Measurements from ENCODE around the gene GALNT15. TPM values are rescaled to one million over a fixed set of nuclear protein-coding genes. Genes with fewer than 3 reads are reported as not detected.

GALNT15 gene
- total RNA-seq, 1 experiment from 2014 or later: not detected

DNA sequence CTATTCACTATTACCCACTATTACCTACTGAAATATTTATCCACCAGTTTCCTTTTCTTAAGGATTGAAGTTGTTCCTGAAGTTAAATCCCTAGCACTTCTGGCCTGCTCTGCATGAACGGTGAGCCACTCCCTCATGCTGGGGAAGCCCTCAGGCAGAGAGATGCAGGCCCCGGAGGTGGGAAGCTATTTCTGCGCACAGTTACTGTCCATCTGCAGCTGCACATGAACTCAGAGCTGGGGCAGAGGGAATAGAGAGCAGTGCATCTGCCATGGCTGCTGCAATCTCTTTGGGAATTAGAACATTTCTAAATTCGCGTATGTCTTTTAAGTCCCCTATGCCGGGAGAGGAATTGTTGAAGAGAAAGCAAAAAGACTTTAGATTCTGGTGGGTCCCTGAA is 6.3 kb upstream of the GALNT15 start:
- Histone ChIP-seq H3K4me1 (ENCODE audit: insufficient read depth, low read length, poor library complexity, severe bottlenecking) (no peaks in the 10 kb centered on the region), H3K9me3 (ENCODE audit: low read depth, low read length, poor library complexity, severe bottlenecking) (no peaks in the 10 kb centered on the region), H3K4me3 (ENCODE audit: low read depth, low read length, poor library complexity, severe bottlenecking) (no peak overlapping the region), H3K27me3 (replicated peaks; ENCODE audit: insufficient read depth, low read depth, low read length, poor library complexity) (peaks cover 13% of the 10 kb centered on the region), H3K27ac (ENCODE audit: low read depth, low read length, poor library complexity, severe bottlenecking) (no peak overlapping the region), H3K36me3 (ENCODE audit: insufficient read depth, low read length, poor library complexity, severe bottlenecking) (no peaks in the 10 kb centered on the region)
- intact Hi-C loops (cut with micrococcal nuclease; ENCODE audit: unreplicated experiment): no loop called here
- no peak for TF ChIP-seq EZH2 (IDR thresholded peaks at IDR 0.05; ENCODE audit: borderline replicate concordance, low read depth, low read length, poor library complexity, severe bottlenecking)
- TF ChIP-seq, protein P1, sequence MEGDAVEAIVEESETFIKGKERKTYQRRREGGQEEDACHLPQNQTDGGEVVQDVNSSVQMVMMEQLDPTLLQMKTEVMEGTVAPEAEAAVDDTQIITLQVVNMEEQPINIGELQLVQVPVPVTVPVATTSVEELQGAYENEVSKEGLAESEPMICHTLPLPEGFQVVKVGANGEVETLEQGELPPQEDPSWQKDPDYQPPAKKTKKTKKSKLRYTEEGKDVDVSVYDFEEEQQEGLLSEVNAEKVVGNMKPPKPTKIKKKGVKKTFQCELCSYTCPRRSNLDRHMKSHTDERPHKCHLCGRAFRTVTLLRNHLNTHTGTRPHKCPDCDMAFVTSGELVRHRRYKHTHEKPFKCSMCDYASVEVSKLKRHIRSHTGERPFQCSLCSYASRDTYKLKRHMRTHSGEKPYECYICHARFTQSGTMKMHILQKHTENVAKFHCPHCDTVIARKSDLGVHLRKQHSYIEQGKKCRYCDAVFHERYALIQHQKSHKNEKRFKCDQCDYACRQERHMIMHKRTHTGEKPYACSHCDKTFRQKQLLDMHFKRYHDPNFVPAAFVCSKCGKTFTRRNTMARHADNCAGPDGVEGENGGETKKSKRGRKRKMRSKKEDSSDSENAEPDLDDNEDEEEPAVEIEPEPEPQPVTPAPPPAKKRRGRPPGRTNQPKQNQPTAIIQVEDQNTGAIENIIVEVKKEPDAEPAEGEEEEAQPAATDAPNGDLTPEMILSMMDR (conservative IDR thresholded peaks at IDR 0.05; ENCODE audit: low read depth, low read length): no peak
- POLR2A ChIA-PET (ENCODE audit: low non-redundant PET): no interaction called here
- BruUV-seq (replicated peaks): no TSS peak
- DNase-seq (ENCODE audit: low spot score): no peak
- CTCF ChIA-PET: no interaction called here

DNA sequence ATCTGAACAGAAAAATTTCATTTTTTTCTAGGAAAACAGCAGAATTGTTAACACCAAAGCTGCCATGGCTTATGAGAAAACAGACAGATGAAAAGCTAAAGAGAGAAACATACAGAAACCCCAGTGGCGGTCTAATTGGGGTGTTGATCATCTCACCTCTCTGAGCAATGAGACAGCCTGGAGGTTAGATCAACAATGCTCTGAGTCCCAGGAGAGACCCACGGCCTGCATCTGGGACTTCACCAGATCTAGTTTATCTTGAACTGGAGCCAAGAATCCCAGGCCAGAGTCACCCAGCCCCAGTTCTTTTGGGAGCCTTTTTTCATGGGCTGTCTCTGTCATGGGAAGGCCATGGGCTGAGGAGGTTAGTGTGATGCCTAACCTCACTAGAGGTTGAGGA is 3.5 kb upstream of the GALNT15 start:
- Histone ChIP-seq H3K4me1 (ENCODE audit: insufficient read depth, low read length, poor library complexity, severe bottlenecking) (no peaks in the 10 kb centered on the region), H3K4me3 (ENCODE audit: low read depth, low read length, poor library complexity, severe bottlenecking) (no peak overlapping the region), H3K27me3 (replicated peaks; ENCODE audit: insufficient read depth, low read depth, low read length, poor library complexity) (peaks cover 37% of the 10 kb centered on the region), H3K27ac (ENCODE audit: low read depth, low read length, poor library complexity, severe bottlenecking) (no peak overlapping the region), H3K36me3 (ENCODE audit: insufficient read depth, low read length, poor library complexity, severe bottlenecking) (no peaks in the 10 kb centered on the region), H3K9me3 (ENCODE audit: low read depth, low read length, poor library complexity, severe bottlenecking) (no peaks in the 10 kb centered on the region)
- ChIA-PET POLR2A (ENCODE audit: low non-redundant PET) (interaction anchor here (0.6 kb wide), 1 partner anchor 530 kb away, joined by 3 read pairs; no protein-coding TSS in a partner anchor), CTCF (no interaction called here)
- TF ChIP-seq, protein P1 (conservative IDR thresholded peaks at IDR 0.05; ENCODE audit: low read depth, low read length): no peak
- TF ChIP-seq EZH2 (IDR thresholded peaks at IDR 0.05; ENCODE audit: borderline replicate concordance, low read depth, low read length, poor library complexity, severe bottlenecking): no peak
- intact Hi-C loops (cut with micrococcal nuclease; ENCODE audit: unreplicated experiment): loop anchor here (5.0 kb wide), 1 partner anchor 969 kb away; no protein-coding TSS in a partner anchor
- no peak for DNase-seq (ENCODE audit: low spot score)
- BruUV-seq (replicated peaks): no TSS peak

DNA sequence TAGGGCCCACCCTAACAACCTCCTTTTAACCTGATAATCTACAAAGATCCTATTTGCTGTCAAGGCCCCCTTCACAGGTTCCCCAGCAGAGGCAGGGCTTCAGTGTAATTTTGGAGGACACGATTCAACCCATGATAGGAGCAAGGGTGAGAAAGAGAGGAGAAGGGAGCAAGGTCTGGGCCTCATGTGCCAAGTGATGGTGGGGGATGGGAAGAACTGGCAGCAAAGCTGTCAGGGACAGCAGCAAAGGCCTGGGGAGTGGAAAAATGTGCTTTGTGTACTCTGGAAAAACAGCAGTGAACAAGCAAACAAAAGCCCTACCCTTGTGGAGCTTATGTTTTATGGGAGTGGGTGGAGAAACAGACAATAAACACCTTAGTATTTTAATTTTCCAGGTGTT is 2.7 kb upstream of the GALNT15 start:
- no peak for DNase-seq (ENCODE audit: low spot score)
- Histone ChIP-seq H3K9me3 (ENCODE audit: low read depth, low read length, poor library complexity, severe bottlenecking) (no peaks in the 10 kb centered on the region), H3K4me1 (ENCODE audit: insufficient read depth, low read length, poor library complexity, severe bottlenecking) (no peaks in the 10 kb centered on the region), H3K4me3 (ENCODE audit: low read depth, low read length, poor library complexity, severe bottlenecking) (no peak overlapping the region), H3K36me3 (ENCODE audit: insufficient read depth, low read length, poor library complexity, severe bottlenecking) (no peaks in the 10 kb centered on the region), H3K27ac (ENCODE audit: low read depth, low read length, poor library complexity, severe bottlenecking) (no peak overlapping the region), H3K27me3 (replicated peaks; ENCODE audit: insufficient read depth, low read depth, low read length, poor library complexity) (peaks cover 40% of the 10 kb centered on the region)
- intact Hi-C loops (cut with micrococcal nuclease; ENCODE audit: unreplicated experiment): loop anchor here (5.0 kb wide), 1 partner anchor 970 kb away; no protein-coding TSS in a partner anchor
- CTCF ChIA-PET: no interaction called here
- no TSS peak for BruUV-seq (replicated peaks)
- POLR2A ChIA-PET (ENCODE audit: low non-redundant PET): no interaction called here
- TF ChIP-seq, protein P1 (conservative IDR thresholded peaks at IDR 0.05; ENCODE audit: low read depth, low read length): no peak
- no peak for TF ChIP-seq EZH2 (IDR thresholded peaks at IDR 0.05; ENCODE audit: borderline replicate concordance, low read depth, low read length, poor library complexity, severe bottlenecking)
